HG03558 (cell line): ENCODE data around the gene SCNN1B.
"Not testable (repeated sequence)": the region's sequence is repeated elsewhere in the genome, so short reads cannot be mapped to it uniquely, and the experiment has no call there.

Experiments used
- ATAC-seq: cut with Tn5 transposase; IDR thresholded peaks from one replicate; pipeline ENCODE4 v1.9.1; 2021; ENCODE audit warnings: moderate number of reproducible peaks; ENCODE audit not compliant: unreplicated experiment; ENCODE audit errors: extremely low read depth

Gene SCNN1B

GRCh38 chr16:23288726-23289512, 13.2 kb upstream of the SCNN1B start:
- ATAC-seq: no peak

- ATAC-seq: no peak
These were observed 11.7 kb upstream of the SCNN1B start for GRCh38 chr16:23290189-23291062.

- ATAC-seq: no peak
These were observed 9.1 kb upstream of the SCNN1B start for GRCh38 chr16:23293016-23293415.

- no peak for ATAC-seq
These were observed 7.8 kb upstream of the SCNN1B start for GRCh38 chr16:23294260-23294659.

GRCh38 chr16:23296994-23297393, 5.1 kb upstream of the SCNN1B start:
- no peak for ATAC-seq

GRCh38 chr16:23298290-23298915, 3.7 kb upstream of the SCNN1B start:
- no peak for ATAC-seq

GRCh38 chr16:23299815-23300214, 2.3 kb upstream of the SCNN1B start:
- not testable (repeated sequence) for ATAC-seq

- no peak for ATAC-seq
These were observed 654 bp upstream of the SCNN1B start for GRCh38 chr16:23301251-23302044.

GRCh38 chr16:23303685-23304084, 1.6 kb downstream of the SCNN1B start:
- no peak for ATAC-seq

GRCh38 chr16:23304620-23305019, 2.5 kb downstream of the SCNN1B start:
- no peak for ATAC-seq

GRCh38 chr16:23306199-23307100, 4.3 kb downstream of the SCNN1B start:
- no peak for ATAC-seq

- no peak for ATAC-seq
These were observed 8.1 kb downstream of the SCNN1B start for GRCh38 chr16:23310217-23310616.

GRCh38 chr16:23310744-23311143, 8.6 kb downstream of the SCNN1B start:
- no peak for ATAC-seq

GRCh38 chr16:23316232-23316631, 14.1 kb downstream of the SCNN1B start:
- ATAC-seq: no peak

- no peak for ATAC-seq
These were observed 14.6 kb downstream of the SCNN1B start for GRCh38 chr16:23316634-23317265.

- ATAC-seq: no peak
These were observed 15.2 kb downstream of the SCNN1B start for GRCh38 chr16:23317266-23317661.

GRCh38 chr16:23317751-23318150, 15.6 kb downstream of the SCNN1B start:
- ATAC-seq: no peak

- no peak for ATAC-seq
These were observed 16.5 kb downstream of the SCNN1B start for GRCh38 chr16:23318639-23319038.
